Measurements from ENCODE around the gene C1orf167. TPM values are rescaled to one million over a fixed set of nuclear protein-coding genes. Genes with fewer than 3 reads are reported as not detected.

Gene C1orf167
- polyA plus RNA-seq, 3 donors = 0.05 TPM; not detected in 2

DNA sequence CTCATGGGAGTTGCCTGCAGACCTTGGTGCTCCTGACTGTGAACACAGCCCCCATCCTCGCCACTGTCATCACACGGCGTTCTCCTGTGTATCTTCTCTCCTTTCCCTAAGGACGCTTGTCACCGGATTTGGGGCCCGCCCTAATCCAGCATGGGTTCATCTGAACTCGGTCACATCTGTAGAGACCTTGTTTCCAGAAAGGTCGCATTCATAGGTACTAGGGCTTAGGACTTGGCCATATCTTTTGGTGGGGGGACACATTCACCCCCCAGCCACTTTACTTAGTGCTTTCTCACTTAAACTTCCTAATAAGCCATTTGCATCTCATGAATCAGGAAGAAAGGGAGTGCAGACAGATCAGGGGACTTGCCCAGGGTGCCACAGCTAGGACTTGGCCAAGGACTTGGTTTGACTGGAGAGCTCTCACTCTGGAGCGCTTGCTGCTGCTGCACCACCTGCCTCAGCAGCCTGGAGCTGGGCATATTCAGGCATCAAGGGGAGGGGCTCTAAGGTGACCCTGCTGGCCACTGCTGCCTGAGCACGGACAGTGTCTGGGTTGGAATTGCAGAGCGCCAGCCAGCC, 75.9 kb downstream of the C1orf167 start:
- no peaks in the 10 kb centered on the region for H3K27me3 ChIP-seq (ENCODE audit: control insufficient read depth in 2 of 2, insufficient read depth in 2 of 2, low read length in 2 of 2)
- intact Hi-C loops (cut with micrococcal nuclease) = loop anchor here (1.0 to 2.0 kb wide), 2 partner anchors 55 to 56 kb away; no protein-coding TSS in a partner anchor
- peaks cover 91 to 96% of the 10 kb centered on the region in 2 donors for H3K36me3 Mint-ChIP-seq
- no peaks in the 10 kb centered on the region for H3K9me3 Mint-ChIP-seq
- 96% methylated on average over 6 of the region's 11 CpGs for WGBS (ENCODE audit: insufficient coverage)
- H3K4me3 Mint-ChIP-seq = no peak overlapping the region
- TF ChIP-seq, protein P1, sequence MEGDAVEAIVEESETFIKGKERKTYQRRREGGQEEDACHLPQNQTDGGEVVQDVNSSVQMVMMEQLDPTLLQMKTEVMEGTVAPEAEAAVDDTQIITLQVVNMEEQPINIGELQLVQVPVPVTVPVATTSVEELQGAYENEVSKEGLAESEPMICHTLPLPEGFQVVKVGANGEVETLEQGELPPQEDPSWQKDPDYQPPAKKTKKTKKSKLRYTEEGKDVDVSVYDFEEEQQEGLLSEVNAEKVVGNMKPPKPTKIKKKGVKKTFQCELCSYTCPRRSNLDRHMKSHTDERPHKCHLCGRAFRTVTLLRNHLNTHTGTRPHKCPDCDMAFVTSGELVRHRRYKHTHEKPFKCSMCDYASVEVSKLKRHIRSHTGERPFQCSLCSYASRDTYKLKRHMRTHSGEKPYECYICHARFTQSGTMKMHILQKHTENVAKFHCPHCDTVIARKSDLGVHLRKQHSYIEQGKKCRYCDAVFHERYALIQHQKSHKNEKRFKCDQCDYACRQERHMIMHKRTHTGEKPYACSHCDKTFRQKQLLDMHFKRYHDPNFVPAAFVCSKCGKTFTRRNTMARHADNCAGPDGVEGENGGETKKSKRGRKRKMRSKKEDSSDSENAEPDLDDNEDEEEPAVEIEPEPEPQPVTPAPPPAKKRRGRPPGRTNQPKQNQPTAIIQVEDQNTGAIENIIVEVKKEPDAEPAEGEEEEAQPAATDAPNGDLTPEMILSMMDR (IDR thresholded peaks at IDR 0.05) = no peak
- H4K20me1 ChIP-seq (ENCODE audit: insufficient read depth, low read length) = peaks cover 20% of the 10 kb centered on the region
- H2AFZ ChIP-seq (ENCODE audit: insufficient read depth, low read depth, low read length, poor library complexity, severe bottlenecking) = no peak overlapping the region
- peaks cover 19 to 22% of the 10 kb centered on the region in 2 donors for H3K4me1 ChIP-seq (ENCODE audit: control insufficient read depth in 1 of 2, insufficient read depth in 2 of 2, low read length in 2 of 2)
- H3K27ac ChIP-seq (ENCODE audit: low read depth in 1 of 2, low read length in 2 of 2) = no peak overlapping the region
- no peak overlapping the region for H3K4me2 ChIP-seq (replicated peaks; ENCODE audit: extremely low read depth, low read length, poor library complexity, severe bottlenecking)
- H3K4me3 ChIP-seq (replicated peaks in 1 of 3; ENCODE audit: low read depth in 2 of 3, low read length in 3 of 3) = no peak overlapping the region
- H3K9ac ChIP-seq (ENCODE audit: insufficient read depth, low read length, poor library complexity, severe bottlenecking) = no peak overlapping the region
- H3K27ac Mint-ChIP-seq = peak overlapping the region in 2 of 7 donors; percentile 4 to 68
- peaks cover 88 to 90% of the 10 kb centered on the region in 2 donors for H3K36me3 ChIP-seq (replicated peaks in 1 of 2; ENCODE audit: control insufficient read depth in 1 of 2, insufficient read depth in 2 of 2, low read length in 2 of 2)
- no peaks in the 10 kb centered on the region for H3K27me3 Mint-ChIP-seq (ENCODE audit: low read depth in 3 of 3)
- H3K79me2 ChIP-seq (ENCODE audit: insufficient read depth, low read length) = no peaks in the 10 kb centered on the region
- peaks cover 24% of the 10 kb centered on the region for H3K4me1 Mint-ChIP-seq
- DNase-seq = no peak
- no peaks in the 10 kb centered on the region for H3K9me3 ChIP-seq (replicated peaks in 1 of 2; ENCODE audit: control insufficient read depth in 1 of 2, insufficient read depth in 1 of 2, low read length in 2 of 2)

DNA sequence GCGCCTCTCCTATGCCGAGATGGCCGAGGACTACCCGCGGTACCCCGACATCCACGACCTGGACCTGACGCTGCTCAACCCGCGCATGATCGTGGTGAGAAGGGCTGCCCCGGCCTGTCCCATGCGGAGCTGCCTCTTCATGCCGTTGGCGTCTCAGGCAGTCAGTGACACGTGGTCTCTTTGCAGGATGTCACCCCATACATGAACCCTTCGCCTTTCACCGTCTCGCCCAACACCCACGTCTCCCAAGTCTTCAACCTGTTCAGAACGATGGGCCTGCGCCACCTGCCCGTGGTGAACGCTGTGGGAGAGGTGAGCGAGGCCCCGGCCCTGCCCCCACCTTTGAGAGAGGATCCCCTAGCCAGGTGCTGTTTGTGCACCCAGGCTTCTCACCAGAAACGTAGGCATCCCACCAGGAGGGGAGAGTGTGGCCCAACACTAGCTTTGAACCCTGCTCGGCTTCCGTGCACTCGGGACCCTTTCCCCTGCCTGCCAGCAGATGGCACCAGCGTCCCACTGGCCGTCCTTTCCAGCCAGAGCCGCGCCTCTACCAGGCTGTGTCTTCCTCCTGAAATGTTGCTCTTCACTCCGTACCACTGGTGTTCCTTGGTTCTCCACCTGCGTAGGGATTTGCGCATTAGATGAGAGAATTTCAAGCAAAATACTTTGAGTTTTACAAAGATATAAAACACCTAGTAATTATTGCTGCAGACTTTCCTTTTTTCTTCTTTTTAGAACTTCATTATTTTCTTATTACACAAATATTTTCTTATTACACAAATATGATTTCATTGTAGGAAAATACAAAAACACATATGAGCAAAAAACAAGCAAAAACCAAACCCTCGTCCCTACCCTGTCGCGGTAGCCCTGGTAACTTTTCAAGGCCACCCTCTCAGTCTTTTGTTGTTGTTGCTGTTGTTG, 76.6 kb downstream of the C1orf167 start:
- DNase-seq = peak; percentile 51 to 64 (median 58)
- H2AFZ ChIP-seq (ENCODE audit: insufficient read depth, low read depth, low read length, poor library complexity, severe bottlenecking) = no peak overlapping the region
- no peaks in the 10 kb centered on the region for H3K27me3 ChIP-seq (ENCODE audit: control insufficient read depth in 2 of 2, insufficient read depth in 2 of 2, low read length in 2 of 2)
- Mint-ChIP-seq H3K36me3 (peaks cover 83 to 91% of the 10 kb centered on the region in 2 donors), H3K27me3 (ENCODE audit: low read depth in 3 of 3) (no peaks in the 10 kb centered on the region), H3K9me3 (no peaks in the 10 kb centered on the region), H3K4me1 (peaks cover 31% of the 10 kb centered on the region), H3K4me3 (no peak overlapping the region), H3K27ac (peak overlapping the region in 4 of 7 donors; percentile 4 to 66 (median 43))
- peaks cover 20% of the 10 kb centered on the region for H4K20me1 ChIP-seq (ENCODE audit: insufficient read depth, low read length)
- no peaks in the 10 kb centered on the region for H3K9me3 ChIP-seq (replicated peaks in 1 of 2; ENCODE audit: control insufficient read depth in 1 of 2, insufficient read depth in 1 of 2, low read length in 2 of 2)
- peaks cover 81 to 82% of the 10 kb centered on the region in 2 donors for H3K36me3 ChIP-seq (replicated peaks in 1 of 2; ENCODE audit: control insufficient read depth in 1 of 2, insufficient read depth in 2 of 2, low read length in 2 of 2)
- H3K4me3 ChIP-seq (replicated peaks in 1 of 3; ENCODE audit: low read depth in 2 of 3, low read length in 3 of 3) = no peak overlapping the region
- H3K4me1 ChIP-seq (ENCODE audit: control insufficient read depth in 1 of 2, insufficient read depth in 2 of 2, low read length in 2 of 2) = peaks cover 27 to 29% of the 10 kb centered on the region in 2 donors
- WGBS (ENCODE audit: insufficient coverage) = 67% methylated on average over 34 of the region's 40 CpGs
- no peak overlapping the region for H3K27ac ChIP-seq (ENCODE audit: low read depth in 1 of 2, low read length in 2 of 2)
- H3K4me2 ChIP-seq (replicated peaks; ENCODE audit: extremely low read depth, low read length, poor library complexity, severe bottlenecking) = no peak overlapping the region
- TF ChIP-seq, protein P1 (IDR thresholded peaks at IDR 0.05) = peak; percentile 99
- H3K79me2 ChIP-seq (ENCODE audit: insufficient read depth, low read length) = no peaks in the 10 kb centered on the region
- intact Hi-C loops (cut with micrococcal nuclease) = loop anchor here (1.0 to 2.0 kb wide), 3 partner anchors 54 to 69 kb away; no protein-coding TSS in a partner anchor
- no peak overlapping the region for H3K9ac ChIP-seq (ENCODE audit: insufficient read depth, low read length, poor library complexity, severe bottlenecking)

Data from CD14-positive monocyte (primary cell).